SK-MEL-5 (cell line): Measurements from ENCODE around the gene SRSF8. TPM values are rescaled to one million over a fixed set of nuclear protein-coding genes. Genes with fewer than 3 reads are reported as not detected.

Source experiments
- DNase-seq: peaks from one replicate; pipeline ENCODE4 v3.0.0-alpha.2; 2016; ENCODE audit warnings: low read depth, low spot score
- in situ Hi-C: cut with HindIII; loops from 2 replicates; pipeline ENCODE4 v1.10.0; 2016; ENCODE audit warnings: low sequenced_read_pairs, high pct_unique_total_duplicates, low pct_unique_long_range_greater_than_20kb
- total RNA-seq: library from RNA; depleted of rRNA; stranded (reverse); fragments of >200 nt; shearing (Covaris generic); gene quantifications from 2 replicates; pipeline ENCODE4 v1.2.3, GENCODE V29; 2014

The SRSF8 gene
- total RNA-seq, 1 experiment from 2014 or later = 27.4 TPM

DNA sequence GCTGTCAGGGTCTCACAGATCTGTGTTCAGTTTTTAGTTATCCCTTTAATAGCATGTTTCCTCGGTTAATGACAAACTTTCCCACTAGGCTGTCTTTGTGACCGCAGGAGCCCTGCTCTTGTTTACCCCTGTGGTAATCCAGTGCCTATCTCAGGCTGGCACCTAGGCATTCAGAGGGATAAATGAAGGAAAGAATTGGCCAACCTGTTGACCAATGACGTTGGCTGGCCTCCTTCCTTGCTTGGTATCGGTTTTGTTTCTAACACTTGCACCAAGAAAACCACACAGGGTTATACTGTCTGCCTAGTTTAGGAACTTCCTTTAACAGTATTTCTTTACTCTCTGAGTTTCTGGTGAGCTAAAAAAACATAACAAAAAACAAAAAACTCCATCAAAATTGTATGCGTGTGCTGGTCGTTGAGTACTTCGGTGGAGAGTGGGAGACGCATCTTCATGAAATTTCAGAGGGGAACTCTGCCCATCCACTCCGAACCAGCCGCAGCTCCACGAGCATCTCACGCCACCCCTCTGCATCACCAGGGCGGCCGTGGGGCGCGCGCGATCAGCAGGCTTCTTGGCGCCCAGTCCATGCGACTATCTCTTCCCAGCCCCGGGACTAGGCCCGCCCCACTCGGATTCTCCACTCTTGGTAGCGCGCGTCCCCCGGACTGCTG lies 22.4 kb downstream of the SRSF8 start:
- in situ Hi-C loops = no loop called here
- no peak for DNase-seq

DNA sequence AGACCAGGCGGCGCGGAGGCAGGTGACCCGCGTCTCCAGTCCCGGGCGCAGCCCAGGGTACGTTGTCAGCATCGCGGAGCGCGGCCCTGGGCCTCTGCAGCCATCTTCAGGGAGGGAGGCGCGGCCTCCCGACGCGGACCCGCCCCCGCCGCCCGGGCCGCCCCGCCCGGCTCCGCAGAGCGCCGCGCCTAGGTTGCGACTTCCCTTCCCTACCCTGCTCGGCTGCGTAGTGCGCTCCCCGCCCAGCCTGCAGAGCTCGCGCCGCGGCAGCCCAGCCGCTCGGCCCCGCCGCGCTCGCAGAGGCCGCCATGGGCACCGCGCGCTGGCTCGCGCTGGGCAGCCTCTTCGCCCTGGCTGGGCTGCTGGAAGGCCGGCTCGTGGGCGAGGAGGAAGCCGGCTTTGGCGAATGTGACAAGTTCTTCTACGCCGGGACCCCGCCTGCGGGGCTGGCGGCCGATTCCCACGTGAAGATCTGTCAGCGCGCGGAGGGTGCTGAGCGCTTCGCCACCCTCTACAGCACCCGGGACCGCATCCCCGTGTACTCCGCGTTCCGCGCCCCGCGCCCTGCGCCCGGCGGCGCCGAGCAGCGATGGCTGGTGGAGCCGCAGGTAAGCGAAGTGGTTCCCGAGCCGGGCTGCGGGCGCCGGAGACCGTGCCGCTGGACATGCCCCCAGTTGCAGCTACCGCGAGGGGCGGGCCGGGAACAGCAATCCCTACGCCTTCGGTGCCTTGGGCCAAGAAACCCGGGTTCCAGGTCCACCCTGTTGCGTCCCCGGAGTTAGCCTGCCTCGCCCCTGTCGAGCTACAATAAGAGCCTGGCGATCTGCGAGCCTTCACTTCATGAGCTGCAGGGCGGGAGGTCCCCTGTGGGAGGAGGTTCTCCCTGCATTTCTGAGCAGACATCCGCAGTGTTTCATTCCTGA lies 23.2 kb downstream of the SRSF8 start, which contains the start of gene ENDOD1:
Gene ENDOD1, plus strand, starts transcription at position 227 of the 923 bp plus-strand sequence. Its CDS starts 82 bp downstream, at position 309.
- in situ Hi-C loops = no loop called here
- peak; percentile 76 for DNase-seq

DNA sequence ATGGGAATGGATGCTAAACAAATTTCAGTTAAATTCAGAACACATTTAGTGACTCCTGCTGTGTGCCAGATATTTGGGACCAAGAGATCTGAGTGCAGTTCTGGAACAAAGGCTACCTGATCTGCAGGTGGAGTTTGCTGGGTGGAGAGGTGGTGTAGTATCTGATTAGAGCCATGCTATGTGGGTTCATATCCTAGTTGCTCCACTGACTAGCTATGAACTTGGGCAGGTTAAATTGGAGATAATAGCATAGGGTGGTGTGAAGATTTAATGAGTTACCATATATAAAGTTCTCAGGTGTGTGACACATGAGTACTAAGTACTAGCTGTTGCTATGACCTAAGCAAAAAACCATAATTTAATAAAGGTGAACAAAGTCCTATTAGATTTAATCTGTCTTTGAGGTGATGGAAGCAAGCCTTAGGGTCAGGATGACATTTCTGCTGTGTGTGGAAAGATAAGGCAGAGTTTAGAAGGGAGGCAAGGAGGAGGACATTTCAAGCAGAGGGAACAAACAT lies 25.0 kb downstream of the SRSF8 start:
- no peak for DNase-seq
- in situ Hi-C loops = no loop called here

DNA sequence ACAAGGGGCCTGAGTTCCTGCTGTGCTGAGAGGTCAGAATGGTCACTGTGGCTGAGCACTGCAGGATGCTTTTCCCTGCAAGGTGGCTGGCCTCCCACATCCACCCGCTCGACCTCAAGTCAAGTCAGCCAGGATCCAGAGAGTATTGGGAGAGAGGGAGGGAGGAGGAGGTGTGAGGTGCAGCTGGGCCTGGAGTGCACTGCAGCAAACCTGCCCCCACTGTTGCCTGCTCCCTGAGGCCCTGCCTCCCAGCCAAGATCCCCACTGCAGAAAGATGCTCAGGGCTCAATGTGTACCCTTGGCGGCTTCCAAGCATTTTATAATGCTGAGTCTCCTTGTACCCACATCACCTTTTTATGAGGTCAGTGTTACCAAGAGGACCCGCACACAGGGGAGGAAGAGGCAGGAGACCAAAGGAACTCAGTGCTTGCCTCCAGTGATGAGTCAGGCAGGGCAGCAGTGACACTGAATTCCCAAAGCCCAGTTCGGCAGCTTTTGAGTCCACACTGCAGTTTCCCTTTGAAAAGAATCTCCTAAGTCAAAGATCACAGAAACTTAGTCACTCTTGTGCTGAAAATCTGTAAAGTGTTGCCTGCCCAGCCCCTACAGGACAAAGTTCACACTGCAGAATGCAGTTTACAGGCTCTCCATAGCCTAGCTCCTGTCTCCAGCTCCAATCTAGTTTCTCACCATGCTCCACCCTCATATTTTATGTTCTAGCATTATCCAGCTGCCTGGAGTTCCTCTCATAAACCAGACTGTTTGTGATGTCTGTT lies 26.0 kb downstream of the SRSF8 start:
- in situ Hi-C loops = no loop called here
- peak; percentile 32 for DNase-seq

DNA sequence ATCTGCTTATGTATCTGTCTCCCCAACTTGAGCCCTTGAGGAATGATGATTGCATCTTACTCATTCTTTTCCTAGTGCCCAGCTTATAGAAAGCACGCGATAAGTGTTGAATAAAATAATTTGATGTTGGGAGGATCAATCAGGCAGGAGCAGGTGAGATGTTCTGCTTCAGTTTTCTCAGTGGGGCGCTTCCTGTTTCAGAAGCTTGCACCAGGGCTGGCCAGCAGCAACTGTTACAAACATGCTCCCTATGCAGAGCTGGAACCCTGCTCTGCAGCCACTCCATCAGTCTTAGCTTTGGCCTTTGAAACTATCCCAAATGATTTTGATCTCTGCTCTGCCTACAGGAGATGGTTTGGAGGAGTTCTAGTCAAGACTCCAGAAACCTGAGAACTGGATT lies 26.8 kb downstream of the SRSF8 start:
- no peak for DNase-seq
- in situ Hi-C loops = no loop called here

DNA sequence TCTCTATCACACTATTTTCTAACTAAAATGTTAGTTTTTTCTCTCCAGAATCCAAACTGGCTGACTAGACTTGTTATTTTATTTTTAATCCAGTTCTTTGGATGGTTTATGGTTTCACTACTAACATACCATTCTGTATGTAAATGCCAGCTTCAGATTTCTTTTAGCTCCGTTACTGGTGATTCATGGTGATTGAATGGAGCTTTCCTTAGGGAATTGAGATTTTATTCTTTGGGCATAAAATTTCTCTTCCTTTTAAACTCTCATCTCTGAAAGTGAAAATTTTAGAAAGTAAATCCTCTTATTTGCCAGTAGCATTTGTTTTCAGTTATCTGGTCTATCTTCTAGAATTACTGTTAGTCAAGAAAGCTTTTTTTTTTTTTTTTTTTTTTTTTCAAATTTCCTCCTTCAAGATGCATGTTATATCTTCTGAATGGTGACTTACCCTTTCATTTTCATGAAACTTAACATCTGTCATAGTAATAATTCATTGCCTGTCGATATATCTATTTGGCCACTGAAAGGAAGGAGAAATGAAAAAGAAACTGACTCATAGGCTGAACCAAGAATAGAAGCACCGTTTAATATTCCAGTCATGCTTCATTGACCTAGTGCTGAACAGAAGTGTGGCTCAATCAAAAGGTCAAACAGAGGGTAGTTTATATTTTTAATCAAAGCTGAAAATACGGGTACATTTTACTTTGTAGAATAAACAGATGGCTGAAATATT lies 29.3 kb downstream of the SRSF8 start:
- DNase-seq = peak; percentile 17
- in situ Hi-C loops = no loop called here

DNA sequence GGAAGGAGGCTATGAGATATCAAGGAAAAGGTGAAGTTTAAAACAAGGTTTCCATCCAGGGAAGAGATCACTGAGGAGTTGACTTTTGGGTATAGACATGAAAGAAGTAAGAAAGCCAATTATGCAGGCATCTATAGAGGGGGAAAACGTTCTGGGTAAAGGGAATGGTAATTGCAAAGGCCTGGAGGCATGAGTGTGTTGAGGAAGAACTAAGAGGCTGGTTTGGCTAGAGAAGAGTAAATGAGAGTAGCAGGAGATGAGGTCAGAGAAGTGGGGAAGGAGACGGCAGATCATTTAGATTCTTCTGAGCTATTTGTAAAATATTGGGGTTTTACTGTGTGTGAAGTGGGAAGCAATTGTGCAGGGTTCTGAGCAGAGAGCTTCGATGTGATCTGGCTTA lies 30.5 kb downstream of the SRSF8 start:
- in situ Hi-C loops = no loop called here
- no peak for DNase-seq

DNA sequence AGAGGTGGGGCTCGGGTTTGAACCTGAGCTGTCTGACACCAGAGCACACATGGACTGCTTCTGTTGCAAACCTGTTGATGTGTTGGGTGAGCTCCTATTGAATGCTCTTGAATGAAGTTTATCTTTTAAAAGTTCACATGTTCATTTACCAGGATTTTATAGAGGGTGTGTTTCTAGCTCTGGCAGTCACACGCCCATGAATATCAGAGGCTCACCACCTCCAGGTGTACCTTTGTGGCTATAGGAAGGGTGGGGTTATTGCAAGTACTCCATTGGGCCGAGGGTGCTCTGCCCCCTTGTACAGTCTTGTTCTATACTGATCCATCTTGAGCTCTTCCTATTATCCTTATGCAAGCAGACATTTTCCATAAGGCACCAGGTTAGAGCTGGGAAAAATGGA lies 32.1 kb downstream of the SRSF8 start:
- in situ Hi-C loops = no loop called here

DNA sequence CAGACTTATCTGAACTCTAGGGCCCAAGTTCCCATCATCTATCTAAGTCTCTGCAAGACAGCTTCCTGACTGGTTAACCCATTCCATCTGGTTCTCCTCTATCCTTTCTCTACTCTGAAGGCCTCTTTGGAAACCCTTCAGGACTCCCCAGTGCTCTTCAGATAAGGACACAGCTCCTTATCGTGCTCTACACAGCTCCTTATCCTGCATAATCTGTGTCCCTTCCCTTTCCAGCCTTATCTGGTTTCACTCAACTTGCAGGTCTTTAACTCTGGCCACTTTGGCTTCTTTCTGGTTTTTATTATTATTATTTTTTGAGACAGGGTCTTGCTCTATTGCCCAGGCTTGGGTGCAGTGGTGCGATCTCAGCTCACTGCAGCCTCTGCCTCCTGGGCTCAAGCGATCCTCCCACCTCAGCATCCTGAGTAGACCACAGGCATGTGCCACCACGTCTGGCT lies 33.5 kb downstream of the SRSF8 start:
- in situ Hi-C loops = no loop called here

More for the DNA sequence above, 32.1 kb downstream of the SRSF8 start:
- no peak for DNase-seq

DNA sequence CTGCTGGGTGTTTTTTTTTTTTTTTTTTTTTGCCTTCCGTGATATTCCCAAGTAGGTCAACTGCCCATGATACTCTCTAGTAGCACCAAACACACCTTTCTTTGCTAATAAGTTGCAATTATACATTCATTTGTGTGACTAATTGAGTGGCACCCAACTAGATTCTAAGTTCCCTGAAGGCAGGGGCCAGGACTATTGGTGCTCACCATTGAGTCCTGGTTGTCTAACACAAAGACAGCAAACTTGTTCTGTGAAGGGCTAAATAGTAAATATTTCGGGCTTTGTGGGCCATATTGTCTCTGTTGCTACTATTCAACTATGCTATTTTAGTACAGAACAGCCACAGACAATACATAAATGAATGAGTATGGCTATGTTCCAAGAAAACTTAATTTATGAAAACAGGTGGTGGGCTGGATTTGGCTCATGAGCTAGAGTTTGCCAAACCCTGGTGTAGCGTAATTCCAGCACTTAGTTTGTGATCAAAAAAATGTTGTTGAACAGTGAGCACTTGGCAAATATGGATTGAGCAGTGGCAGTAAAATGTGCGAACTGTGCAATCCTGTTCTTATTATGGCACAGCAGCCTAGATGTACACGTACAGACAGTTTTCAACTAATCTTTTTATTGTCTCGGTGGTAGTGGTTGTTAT lies 34.3 kb downstream of the SRSF8 start:
- in situ Hi-C loops = no loop called here
- DNase-seq = no peak

More for the DNA sequence above, 33.5 kb downstream of the SRSF8 start:
- no peak for DNase-seq

DNA sequence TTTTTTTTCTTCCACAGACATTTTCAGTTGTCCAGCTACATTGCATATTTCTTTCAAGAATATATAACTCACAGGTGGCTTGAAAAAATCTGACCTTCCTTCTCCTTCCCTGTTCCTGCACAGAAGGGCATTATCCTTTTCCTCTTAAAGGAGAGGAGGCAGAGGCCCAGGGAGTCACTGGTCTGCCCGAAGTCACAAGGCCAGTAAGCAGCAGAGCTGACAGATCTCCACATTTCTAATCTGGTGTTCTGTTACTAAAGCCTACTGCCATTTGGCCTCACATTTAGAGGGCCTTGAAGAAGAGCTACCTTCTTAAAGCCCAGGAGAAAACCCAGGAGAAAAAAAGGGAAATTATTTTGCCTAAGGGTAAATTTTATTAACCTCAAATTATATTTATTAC lies 35.2 kb downstream of the SRSF8 start:
- in situ Hi-C loops = no loop called here
- no peak for DNase-seq

DNA sequence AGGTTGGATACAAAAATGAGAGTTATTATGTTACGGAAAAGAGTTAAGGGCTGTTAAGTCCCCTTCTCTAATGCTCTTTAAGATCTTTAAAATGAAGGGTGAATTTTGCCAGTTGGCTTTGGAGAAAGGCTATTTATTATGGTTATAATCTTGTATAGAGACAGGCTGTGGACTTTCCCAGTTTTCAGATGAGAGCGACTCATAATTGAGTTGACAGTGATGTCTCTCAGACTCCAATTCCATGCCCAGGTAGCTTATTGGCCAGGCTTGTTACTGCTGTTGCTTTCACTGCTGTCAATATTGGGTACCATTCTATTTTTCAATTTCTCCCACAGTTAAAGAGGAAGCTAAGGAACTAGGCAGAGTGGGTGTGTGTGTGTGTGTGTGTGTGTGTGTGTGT lies 36.0 kb downstream of the SRSF8 start:
- DNase-seq = no peak
- in situ Hi-C loops = no loop called here

DNA sequence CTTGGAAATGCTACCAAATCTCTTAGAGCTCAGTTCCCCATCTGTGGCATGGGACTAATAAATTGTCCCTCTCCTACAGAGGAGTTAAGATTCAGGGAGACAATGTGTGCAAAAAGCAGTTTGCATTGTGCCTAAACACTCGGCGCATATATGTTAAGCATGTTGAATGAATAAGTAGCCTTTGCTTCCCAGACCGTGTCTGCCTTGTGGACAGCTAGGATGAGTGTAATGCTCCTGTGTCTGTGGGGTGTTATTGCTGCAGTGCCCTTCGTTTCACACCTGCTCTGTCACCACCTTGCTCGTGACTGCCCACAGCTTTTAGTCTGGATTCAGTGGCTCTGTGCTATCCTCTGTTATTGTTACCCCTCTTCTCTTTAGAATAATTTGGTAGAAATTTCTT lies 37.0 kb downstream of the SRSF8 start:
- in situ Hi-C loops = no loop called here
- DNase-seq = no peak

DNA sequence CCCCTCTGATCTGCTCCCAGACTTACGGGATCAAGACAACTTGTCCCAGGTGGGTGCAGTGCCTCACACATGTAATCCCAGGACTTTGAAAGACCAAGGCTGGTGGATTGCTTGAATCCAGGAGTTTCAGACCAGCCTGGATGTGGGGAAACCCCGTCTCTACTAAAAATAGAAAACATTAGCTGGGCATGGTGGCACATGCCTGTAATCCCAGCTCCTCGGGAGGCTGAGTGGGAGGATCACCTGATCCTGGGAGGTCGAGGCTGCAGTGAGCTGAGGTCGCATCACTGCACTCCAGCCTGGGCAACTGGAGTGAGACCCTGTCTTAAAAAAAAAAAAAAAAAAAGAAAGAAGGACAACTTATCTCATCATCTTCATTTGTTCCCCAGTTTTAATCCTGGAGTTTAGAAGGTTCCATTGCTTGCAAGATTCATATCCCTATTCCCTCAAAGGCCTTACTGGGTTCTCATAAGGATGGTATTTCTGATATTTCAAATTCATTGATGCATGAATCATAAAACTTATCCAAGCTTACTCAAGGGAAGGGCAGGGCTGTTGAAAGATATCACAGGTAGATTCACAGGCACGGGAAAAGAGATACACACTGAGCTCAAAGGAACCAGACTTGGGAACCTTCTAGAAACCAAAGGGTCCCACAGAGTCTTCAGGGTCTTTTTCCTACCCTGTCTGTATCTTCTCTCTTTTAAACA lies 37.6 kb downstream of the SRSF8 start:
- in situ Hi-C loops = no loop called here
- DNase-seq = no peak

DNA sequence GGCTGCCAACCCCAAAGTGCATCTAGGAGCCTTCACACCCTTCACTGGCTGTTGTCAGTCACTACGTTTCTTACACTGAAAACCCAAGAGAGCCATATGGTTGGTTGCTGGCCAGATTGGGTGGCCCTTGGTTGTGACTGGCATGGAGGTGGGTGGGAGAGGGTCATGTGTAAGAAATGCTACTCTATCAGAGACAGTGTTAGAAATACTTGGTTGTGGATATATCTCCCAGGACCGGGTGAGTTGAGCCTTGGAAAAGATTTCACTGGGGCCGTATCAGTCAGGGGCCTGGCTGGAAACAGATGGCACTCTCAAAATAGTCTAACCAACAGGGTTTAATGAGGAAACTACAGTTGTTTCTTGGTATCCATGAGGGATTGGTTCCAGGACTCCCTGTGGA lies 38.1 kb downstream of the SRSF8 start:
- in situ Hi-C loops = no loop called here
- DNase-seq = no peak

DNA sequence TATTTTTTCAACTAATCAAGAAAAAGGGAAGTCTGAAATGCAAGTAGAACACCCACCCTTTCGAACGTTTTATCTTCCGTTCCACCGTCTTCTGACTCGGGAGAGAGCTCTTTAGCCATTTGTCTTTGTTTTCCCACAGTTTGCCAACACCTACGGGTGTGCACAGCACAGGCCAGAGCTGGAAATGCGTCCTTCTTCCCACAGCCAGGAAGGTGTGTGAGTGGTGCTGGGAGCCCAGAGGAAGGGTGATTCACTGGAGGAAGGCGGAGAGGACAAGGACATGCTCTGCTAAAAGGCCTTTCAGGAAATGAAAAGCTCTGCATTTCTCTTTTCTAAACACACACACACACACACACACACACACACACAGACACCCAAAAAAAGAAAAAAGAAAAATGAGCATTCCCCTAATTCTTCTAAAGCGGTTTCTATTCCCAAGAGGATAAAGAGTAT lies 41.5 kb downstream of the SRSF8 start:
- in situ Hi-C loops = no loop called here
- DNase-seq = no peak
